IPS DF 4.7 (cell line): Measurements from ENCODE around the gene C17orf107.
"Not testable (repeated sequence)": the region's sequence is repeated elsewhere in the genome, so short reads cannot be mapped to it uniquely, and the experiment has no call there.

Experiments
- DNase-seq: peaks from one replicate; pipeline ENCODE4 v3.0.0-alpha.2; 2013; ENCODE audit warnings: low spot score; ENCODE audit errors: extremely low read depth

Gene C17orf107

GRCh38 chr17:4899341-4900230 lies at the start of gene C17orf107:
Gene C17orf107 (plus strand): TSS chr17:4899536. CDS start chr17:4899763, 227 bp downstream.
- DNase-seq = no peak

DNA sequence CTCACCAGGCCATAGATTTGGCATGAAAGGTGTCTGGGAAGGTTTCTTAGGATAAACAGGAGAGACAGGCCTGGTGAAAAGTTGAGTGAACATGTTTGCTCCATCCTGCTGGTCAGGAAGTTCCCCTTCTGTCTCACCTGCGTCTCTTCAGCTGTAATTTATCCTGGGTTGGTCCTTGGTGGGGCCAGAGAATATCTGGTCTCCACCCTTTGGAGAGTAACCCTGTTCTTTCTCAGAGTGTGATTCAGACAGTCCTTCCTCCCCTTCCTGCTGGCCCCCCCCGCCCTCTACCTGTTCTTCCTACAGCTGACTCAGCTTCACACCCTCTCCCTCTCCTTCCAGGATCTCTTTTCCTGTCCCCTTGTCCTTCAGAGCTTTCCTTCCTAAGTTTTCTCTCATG lies 49.1 kb upstream of the C17orf107 start:
- no peak for DNase-seq

- DNase-seq = no peak
Measured at GRCh38 chr17:4851084-4851483, 48.3 kb upstream of the C17orf107 start.

DNA sequence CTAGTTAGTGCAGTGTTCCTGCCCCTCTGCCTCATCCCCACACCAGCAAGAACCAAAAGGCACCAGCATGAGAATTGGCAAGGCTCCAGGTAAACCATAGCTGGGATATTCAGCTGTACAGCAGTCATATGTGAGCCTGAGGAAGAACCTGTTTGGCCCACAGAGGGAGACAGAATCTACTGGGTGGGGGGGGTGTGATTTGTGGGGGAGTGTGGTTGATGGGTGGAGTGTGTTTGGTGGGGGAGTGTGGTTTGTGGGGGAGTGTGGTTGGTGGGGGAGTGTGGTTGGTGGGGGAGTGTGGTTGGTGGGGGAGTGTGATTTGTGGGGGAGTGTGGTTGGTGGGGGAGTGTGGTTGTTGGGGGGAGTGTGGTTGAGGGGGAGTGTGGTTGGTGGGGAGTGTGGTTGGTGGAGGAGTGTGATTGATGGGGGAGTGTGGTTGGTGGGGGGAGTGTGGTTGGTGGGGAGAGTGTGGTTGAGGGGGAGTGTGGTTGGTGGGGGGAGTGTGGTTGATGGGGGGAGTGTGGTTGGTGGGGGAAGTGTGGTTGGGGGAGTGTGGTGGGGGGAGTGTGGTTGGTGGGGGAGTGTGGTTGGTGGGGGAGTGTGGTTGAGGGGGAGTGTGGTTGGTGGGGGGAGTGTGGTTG lies 46.6 kb upstream of the C17orf107 start:
- no peak for DNase-seq

- no peak for DNase-seq
Measured at GRCh38 chr17:4853208-4853671, 46.1 kb upstream of the C17orf107 start.

DNA sequence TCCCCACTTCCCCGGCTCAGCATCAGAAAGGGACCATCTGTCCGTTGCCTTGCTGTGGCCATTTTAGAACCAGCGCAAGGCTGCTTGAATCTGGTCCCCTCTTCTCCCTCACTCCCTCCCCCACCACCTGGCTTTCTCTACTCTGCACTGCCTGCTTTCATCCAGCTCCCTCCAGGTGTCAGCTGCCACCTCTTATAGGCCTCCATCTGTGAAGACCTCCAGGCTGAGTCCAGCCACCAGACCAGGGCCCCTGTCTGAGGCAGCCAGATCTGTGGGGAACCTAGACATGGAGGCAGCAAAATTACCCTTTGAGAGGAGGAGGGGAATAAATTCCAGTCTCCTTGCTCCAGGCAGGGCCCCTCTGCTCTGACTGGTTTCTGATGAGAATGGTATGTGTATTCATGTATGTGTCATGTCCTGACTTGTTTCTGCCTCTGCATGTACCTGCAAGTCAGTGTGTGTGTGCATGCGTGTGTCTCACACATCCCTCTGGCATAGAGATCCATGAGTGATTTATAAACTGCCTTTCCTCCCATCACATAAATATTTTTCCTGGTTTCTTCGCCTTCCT lies 45.1 kb upstream of the C17orf107 start:
- DNase-seq = no peak

DNA sequence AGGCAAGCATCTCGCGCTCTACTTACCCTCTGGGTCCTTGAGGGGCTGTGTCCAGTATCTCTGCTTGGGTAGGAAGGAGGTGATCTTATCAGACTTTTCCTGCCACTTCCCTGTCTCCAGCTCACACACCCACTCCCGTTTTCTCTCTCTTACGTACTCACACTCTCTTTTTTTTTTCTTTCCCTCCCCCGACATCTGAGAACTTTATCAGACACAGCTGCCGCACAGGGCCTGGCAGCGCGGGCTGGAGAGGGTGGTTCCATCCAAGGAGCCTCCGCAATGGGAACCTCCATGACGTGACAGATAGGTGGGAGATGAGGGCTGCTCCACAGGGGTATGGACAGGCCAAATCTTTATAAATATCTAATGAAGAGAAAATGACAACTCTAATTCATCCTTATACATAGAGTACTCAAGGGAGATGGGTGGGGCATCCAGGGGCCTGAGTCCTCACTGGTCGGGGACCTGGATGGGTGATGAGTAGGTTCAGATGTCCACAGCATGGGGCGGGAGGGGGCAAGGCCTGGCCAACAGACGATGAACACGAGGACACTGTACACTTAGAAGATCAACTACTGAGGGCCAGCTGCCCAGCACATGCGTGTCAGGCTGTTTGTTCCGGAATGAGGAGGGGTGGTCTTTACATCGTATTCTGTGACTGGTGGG lies 42.9 kb upstream of the C17orf107 start:
- no peak for DNase-seq

GRCh38 chr17:4856937-4857314 lies 42.4 kb upstream of the C17orf107 start:
- DNase-seq = no peak

DNA sequence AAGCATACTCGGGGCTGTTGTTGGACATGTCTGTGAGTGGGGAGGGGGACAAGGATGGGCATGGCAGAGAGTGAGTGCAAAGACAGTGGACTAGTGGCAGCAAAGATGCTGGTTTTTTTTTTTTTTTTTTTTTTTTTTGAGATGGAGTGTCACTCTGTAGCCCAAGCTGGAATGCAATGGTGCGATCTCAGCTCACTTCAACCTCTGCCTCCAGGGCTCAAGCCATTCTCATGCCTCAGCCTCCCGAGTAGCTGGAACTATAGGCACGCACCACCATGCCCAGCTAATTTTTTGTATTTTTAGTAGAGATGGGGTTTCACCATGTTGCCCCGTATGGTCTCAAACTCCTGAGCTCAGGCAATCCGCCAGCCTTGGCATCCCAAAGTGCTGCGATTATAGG lies 42.0 kb upstream of the C17orf107 start:
- not testable (repeated sequence) for DNase-seq

GRCh38 chr17:4858068-4858881 lies 41.1 kb upstream of the C17orf107 start:
- DNase-seq = no peak

DNA sequence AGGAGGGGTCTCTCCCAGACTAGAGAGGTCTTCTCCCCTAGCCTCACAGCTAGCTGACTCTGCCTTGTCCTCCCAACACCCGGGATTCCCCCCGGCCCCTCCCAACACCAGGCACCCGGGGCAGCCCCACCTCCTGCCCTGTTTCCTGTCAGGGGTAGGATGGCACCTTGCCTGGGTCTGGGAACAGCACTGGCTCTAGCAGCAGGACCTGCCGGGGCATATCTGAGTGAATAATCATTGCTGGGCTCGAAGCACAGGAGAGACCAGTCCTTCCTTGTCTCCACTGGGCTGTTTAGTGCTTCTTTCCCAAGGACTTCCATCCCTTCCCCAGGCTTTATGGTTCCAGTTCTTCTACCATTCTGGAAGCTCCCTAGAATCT lies 40.5 kb upstream of the C17orf107 start:
- no peak for DNase-seq

GRCh38 chr17:4859816-4860625 lies 39.3 kb upstream of the C17orf107 start:
- no peak for DNase-seq

DNA sequence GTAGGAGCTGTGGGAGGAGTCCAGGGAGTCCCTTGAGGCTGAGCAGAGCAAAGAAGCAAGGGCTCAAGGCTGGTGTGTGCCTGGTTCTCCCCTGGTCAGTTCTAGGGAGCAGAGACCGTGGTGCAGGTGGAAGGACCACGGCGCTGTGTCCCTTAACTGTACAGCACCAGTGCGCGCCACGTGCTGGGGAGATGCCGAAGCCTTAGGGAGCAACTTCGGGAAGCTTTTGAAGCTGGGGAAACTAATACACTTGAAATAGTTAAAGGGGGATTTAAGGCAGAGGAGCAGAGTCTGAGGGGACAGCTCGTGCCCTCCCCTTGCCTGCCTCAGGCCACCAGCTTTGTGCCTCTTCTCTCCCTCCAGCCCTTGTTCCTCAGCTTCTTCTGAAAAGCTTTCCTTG lies 38.7 kb upstream of the C17orf107 start:
- no peak for DNase-seq

- DNase-seq = no peak
Measured at GRCh38 chr17:4861052-4861451, 38.3 kb upstream of the C17orf107 start.

GRCh38 chr17:4862720-4863119 lies 36.6 kb upstream of the C17orf107 start:
- DNase-seq = no peak

- DNase-seq = no peak
Measured at GRCh38 chr17:4863321-4863720, 36.0 kb upstream of the C17orf107 start.

DNA sequence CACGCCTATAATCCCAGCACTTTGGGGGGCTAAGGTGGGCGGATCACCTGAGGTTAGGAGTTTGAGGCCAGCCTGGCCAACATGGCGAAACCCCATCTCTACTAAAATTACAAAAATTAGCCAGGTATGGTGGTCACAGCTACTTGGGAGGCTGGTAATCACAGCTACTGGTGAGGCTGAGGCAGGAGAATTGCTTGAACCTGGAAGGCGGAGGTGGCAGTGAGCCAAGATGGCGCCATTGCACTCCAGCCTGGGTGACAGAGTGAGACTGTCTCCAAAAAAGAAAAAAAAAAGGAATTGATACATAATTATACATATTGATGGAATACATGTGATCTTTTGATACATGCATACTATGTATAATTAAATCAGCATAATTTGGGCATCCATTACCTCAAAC lies 31.8 kb upstream of the C17orf107 start:
- DNase-seq = not testable (repeated sequence)

GRCh38 chr17:4869058-4869998 lies 30.0 kb upstream of the C17orf107 start:
- DNase-seq = not testable (repeated sequence)

GRCh38 chr17:4870855-4871254 lies 28.5 kb upstream of the C17orf107 start:
- no peak for DNase-seq
